Natural killer cell (primary cell): ENCODE measurements around the gene S100A13. TPM values are rescaled to one million over a fixed set of nuclear protein-coding genes. Genes with fewer than 3 reads are reported as not detected.

Experiments used
- ATAC-seq, 3 donors: fragments of 150-1000 bp in 2 of 3; fragments of 200-7000 bp in 1 of 3; cut with Tn5 transposase; 1 replicate in 1 of 3; 2 replicates in 2 of 3; pipeline ENCODE4 v1.10.0; 2021; ENCODE audit warnings: mild to moderate bottlenecking in 2 of 3, moderate library complexity in 2 of 3
- DNase-seq, 2 donors: peaks; one replicate each; pipeline versions ENCODE4 v3.0.0 to v3.0.0-alpha.2; 2013 to 2021; ENCODE audit warnings: mixed read lengths in 1 of 2
- H3K27ac ChIP-seq: one replicate; pipeline ENCODE4 v1.5.1; 2013; ENCODE audit warnings: mild to moderate bottlenecking, low read length
- H3K27me3 ChIP-seq: one replicate; pipeline ENCODE4 v1.6.1; 2013; ENCODE audit warnings: low read length; ENCODE audit not compliant: control insufficient read depth, insufficient read depth
- H3K36me3 ChIP-seq: one replicate; pipeline ENCODE4 v1.6.1; 2013; ENCODE audit warnings: low read length; ENCODE audit not compliant: control insufficient read depth, insufficient read depth
- H3K4me1 ChIP-seq: one replicate; pipeline ENCODE4 v1.6.1; 2013; ENCODE audit warnings: low read length; ENCODE audit not compliant: control insufficient read depth, insufficient read depth
- H3K4me3 ChIP-seq: one replicate; pipeline ENCODE4 v1.5.1; 2013; ENCODE audit warnings: low read length
- H3K9me3 ChIP-seq: one replicate; pipeline ENCODE4 v1.6.1; 2013; ENCODE audit warnings: low read length; ENCODE audit not compliant: control insufficient read depth, insufficient read depth
- H3K27ac Mint-ChIP-seq, 2 donors: one replicate each; pipeline ENCODE4 v1.8.0; 2022; ENCODE audit warnings: mild to moderate bottlenecking in 2 of 2, mixed read lengths in 2 of 2, moderate library complexity in 1 of 2
- H3K27me3 Mint-ChIP-seq, 2 donors: one replicate each; pipeline ENCODE4 v1.8.0; 2022; ENCODE audit warnings: low read depth in 2 of 2, mixed read lengths in 2 of 2
- H3K36me3 Mint-ChIP-seq: one replicate; pipeline ENCODE4 v1.8.0; 2022; ENCODE audit warnings: mixed read lengths
- H3K4me1 Mint-ChIP-seq, 2 donors: one replicate each; pipeline ENCODE4 v1.8.0; 2022; ENCODE audit warnings: mixed read lengths in 2 of 2
- H3K4me3 Mint-ChIP-seq: one replicate; pipeline ENCODE4 v1.8.0; 2022; ENCODE audit warnings: mild to moderate bottlenecking, moderate library complexity, mixed read lengths
- H3K9me3 Mint-ChIP-seq, 2 donors: one replicate each; pipeline ENCODE4 v1.8.0; 2022; ENCODE audit warnings: mixed read lengths in 2 of 2
- WGBS: methylation state at CpG from one replicate; pipeline ENCODE4 v1.1.7; 2013; ENCODE audit warnings: missing lambda C conversion rate; ENCODE audit not compliant: insufficient coverage; 5-methylcytosine and 5-hydroxymethylcytosine counted together
- intact Hi-C: fragments of 100-400 bp; cut with micrococcal nuclease; formaldehyde crosslinking; loops from one replicate; pipeline ENCODE4 v1.14.2; 2022
- total RNA-seq, 4 donors: library from RNA; stranded (reverse); fragments of 120-200 nt in 1 of 4; gene quantifications; one replicate each; pipeline versions ENCODE4 v1.2.3 to v1.2.4, GENCODE V29; 2013 to 2022
- TF ChIP-seq, protein P1 (sequence below): fragments of 200-600 bp; IDR thresholded peaks from one replicate; pipeline ENCODE4 v1.8.0; 2022; ENCODE audit warnings: antibody characterized with exemption

Gene S100A13
- total RNA-seq, 3 donors from 2014 or later (not counting 1 experiment from before 2014, with no cell fraction given), result 4.0 to 5.8 (median 4.1) TPM

GRCh38 chr1:153573351-153573750 lies 54.0 kb downstream of the S100A13 start:
- no peak overlapping the region for H3K27ac ChIP-seq
- no peaks in the 10 kb centered on the region for H3K9me3 ChIP-seq
- WGBS, result no CpG with 5 or more reads among the region's 3 CpGs
- Mint-ChIP-seq H3K27me3 (peaks cover 18 to 23% of the 10 kb centered on the region in 2 donors), H3K4me3 (no peak overlapping the region), H3K27ac (no peak overlapping the region), H3K4me1 (peaks cover 5 to 6% of the 10 kb centered on the region in 2 donors), H3K9me3 (no peaks in the 10 kb centered on the region), H3K36me3 (no peaks in the 10 kb centered on the region)
- no peak overlapping the region for H3K4me3 ChIP-seq
- no peaks in the 10 kb centered on the region for H3K36me3 ChIP-seq
- ATAC-seq (no peak), DNase-seq (no peak)
- TF ChIP-seq, protein P1, sequence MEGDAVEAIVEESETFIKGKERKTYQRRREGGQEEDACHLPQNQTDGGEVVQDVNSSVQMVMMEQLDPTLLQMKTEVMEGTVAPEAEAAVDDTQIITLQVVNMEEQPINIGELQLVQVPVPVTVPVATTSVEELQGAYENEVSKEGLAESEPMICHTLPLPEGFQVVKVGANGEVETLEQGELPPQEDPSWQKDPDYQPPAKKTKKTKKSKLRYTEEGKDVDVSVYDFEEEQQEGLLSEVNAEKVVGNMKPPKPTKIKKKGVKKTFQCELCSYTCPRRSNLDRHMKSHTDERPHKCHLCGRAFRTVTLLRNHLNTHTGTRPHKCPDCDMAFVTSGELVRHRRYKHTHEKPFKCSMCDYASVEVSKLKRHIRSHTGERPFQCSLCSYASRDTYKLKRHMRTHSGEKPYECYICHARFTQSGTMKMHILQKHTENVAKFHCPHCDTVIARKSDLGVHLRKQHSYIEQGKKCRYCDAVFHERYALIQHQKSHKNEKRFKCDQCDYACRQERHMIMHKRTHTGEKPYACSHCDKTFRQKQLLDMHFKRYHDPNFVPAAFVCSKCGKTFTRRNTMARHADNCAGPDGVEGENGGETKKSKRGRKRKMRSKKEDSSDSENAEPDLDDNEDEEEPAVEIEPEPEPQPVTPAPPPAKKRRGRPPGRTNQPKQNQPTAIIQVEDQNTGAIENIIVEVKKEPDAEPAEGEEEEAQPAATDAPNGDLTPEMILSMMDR, result no peak
- H3K4me1 ChIP-seq, result peaks cover 5% of the 10 kb centered on the region
- H3K27me3 ChIP-seq, result peaks cover 2% of the 10 kb centered on the region
- intact Hi-C loops, result no loop called here

DNA sequence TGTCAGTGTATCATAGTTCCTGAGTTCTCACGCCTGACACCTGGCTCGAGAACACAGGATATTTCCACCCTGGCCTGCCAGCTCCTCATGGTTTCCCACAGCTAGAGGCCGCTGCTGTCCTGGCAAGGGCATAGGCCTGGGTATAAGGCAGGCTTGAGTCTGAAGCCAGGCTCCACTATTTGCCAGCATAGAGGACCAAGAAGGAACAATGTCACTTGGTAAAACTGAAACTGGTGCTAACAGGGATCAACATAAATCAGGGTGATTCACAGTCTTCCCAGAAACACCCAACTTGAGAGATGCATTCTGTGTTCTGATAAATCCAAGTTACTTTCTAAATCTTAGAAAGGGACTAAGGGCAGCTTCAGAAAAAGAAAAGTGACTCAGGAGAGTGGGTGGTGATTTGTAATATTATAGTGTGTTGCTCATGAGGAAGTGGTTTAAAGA lies 54.7 kb downstream of the S100A13 start:
- Histone ChIP-seq H3K36me3 (no peaks in the 10 kb centered on the region), H3K9me3 (no peaks in the 10 kb centered on the region), H3K27ac (no peak overlapping the region), H3K27me3 (peaks cover 2% of the 10 kb centered on the region), H3K4me3 (no peak overlapping the region), H3K4me1 (peaks cover 13% of the 10 kb centered on the region)
- no peak overlapping the region for H3K4me3 Mint-ChIP-seq
- no peaks in the 10 kb centered on the region for H3K9me3 Mint-ChIP-seq
- TF ChIP-seq, protein P1, result peak; percentile 19
- DNase-seq (peak in 1 of 2 donors; percentile 65), ATAC-seq (peak; percentile 35 to 64 (median 61))
- H3K27ac Mint-ChIP-seq, result no peak overlapping the region
- 9% methylated on average over 3 of the region's 3 CpGs for WGBS
- peaks cover 10 to 16% of the 10 kb centered on the region in 2 donors for H3K27me3 Mint-ChIP-seq
- intact Hi-C loops, result no loop called here
- H3K4me1 Mint-ChIP-seq, result peaks cover 11 to 12% of the 10 kb centered on the region in 2 donors
- no peaks in the 10 kb centered on the region for H3K36me3 Mint-ChIP-seq

DNA sequence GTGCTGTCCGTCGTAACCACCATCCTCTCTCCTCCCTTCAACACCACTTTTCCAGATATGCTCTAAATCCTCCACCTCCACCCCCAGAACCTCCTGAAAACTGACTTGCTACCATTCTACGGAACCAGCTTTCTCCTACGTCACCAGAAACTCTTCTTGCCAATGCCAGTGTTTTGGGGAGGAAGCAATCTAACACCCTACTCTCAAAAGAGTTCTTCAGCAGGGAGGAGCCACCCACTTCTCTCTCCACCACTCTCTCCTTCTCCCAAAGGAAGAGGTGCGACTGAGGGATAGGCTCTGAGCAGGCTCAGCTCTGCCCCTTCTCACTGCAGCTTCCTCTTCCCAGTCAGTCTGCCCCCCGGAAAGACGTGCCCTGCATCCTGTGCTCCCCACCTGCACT lies 55.6 kb downstream of the S100A13 start:
- no peak overlapping the region for H3K27ac Mint-ChIP-seq
- intact Hi-C loops, result no loop called here

More for the DNA sequence above, 55.6 kb downstream of the S100A13 start:
- Histone ChIP-seq H3K27me3 (no peaks in the 10 kb centered on the region), H3K4me3 (no peak overlapping the region), H3K9me3 (no peaks in the 10 kb centered on the region), H3K36me3 (no peaks in the 10 kb centered on the region), H3K27ac (no peak overlapping the region), H3K4me1 (peaks cover 21% of the 10 kb centered on the region)
- ATAC-seq (no peak), DNase-seq (no peak)
- H3K27me3 Mint-ChIP-seq, result peaks cover 2 to 15% of the 10 kb centered on the region in 2 donors
- WGBS, result 84% methylated on average over 7 of the region's 7 CpGs
- H3K4me1 Mint-ChIP-seq, result peaks cover 16 to 18% of the 10 kb centered on the region in 2 donors
- no peaks in the 10 kb centered on the region for H3K9me3 Mint-ChIP-seq
- H3K36me3 Mint-ChIP-seq, result no peaks in the 10 kb centered on the region
- TF ChIP-seq, protein P1, result no peak
- H3K4me3 Mint-ChIP-seq, result no peak overlapping the region
